HEK293 (cell line): ENCODE measurements around the gene CDC42SE2.

Experiments
- CTCF ChIA-PET: fragments of 350-600 bp; formaldehyde crosslinking; extraction: SDS; loops from one replicate; lab custom pipeline; 2021; ENCODE audit warnings: antibody characterized with exemption; lab: Yijun Ruan, JAX
- POLR2A ChIA-PET: fragments of 300-600 bp; formaldehyde crosslinking; extraction: SDS; loops from one replicate; lab custom pipeline; 2020; ENCODE audit warnings: antibody characterized with exemption, inconsistent platforms; lab: Yijun Ruan, JAX
- H3K27ac ChIP-seq: fragments of 200-500 bp; sonication (Bioruptor generic); 2 replicates; pipeline ENCODE4 v1.5.1; 2014; ENCODE audit warnings: low read depth, low read length, control low read depth, inconsistent platforms; ENCODE audit errors: extremely low read depth
- H3K36me3 ChIP-seq, 2 experiments: fragments of 200-500 bp in 1 of 2; sonication (Bioruptor generic) in 1 of 2; 1 replicate in 1 of 2; 2 replicates in 1 of 2; pipeline ENCODE4 v1.5.1; 2014 to 2017; ENCODE audit warnings: inconsistent platforms in 2 of 2, low read length in 2 of 2; ENCODE audit not compliant: control insufficient read depth in 2 of 2, insufficient read depth in 1 of 2
- H3K4me1 ChIP-seq: fragments of 200-500 bp; sonication (Bioruptor generic); 2 replicates; pipeline ENCODE4 v1.5.1; 2014; ENCODE audit warnings: mild to moderate bottlenecking, low read length, inconsistent platforms; ENCODE audit not compliant: control insufficient read depth, insufficient read depth
- H3K4me3 ChIP-seq: 2 replicates; pipeline ENCODE4 v1.5.1; 2011; ENCODE audit warnings: low read depth, mild to moderate bottlenecking, control low read depth, low read length, moderate library complexity
- H3K9me3 ChIP-seq: fragments of 200-500 bp; sonication (Bioruptor generic); 2 replicates; pipeline ENCODE4 v1.5.1; 2014; ENCODE audit warnings: low read depth, low read length, inconsistent platforms; ENCODE audit not compliant: control insufficient read depth, insufficient read depth
- EGR2 ChIP-seq: fragments of 450-650 bp; formaldehyde crosslinking; IDR thresholded peaks from 2 replicates; pipeline ENCODE4 v1.5.1; 2016; ENCODE audit warnings: low read depth, missing biosample characterization, missing genetic modification characterization
- FEZF1 ChIP-seq: fragments of 450-650 bp; formaldehyde crosslinking; IDR thresholded peaks from 2 replicates; pipeline ENCODE4 v1.5.1; 2016; ENCODE audit warnings: missing biosample characterization, missing genetic modification characterization
- KLF10 ChIP-seq: fragments of 450-650 bp; IDR thresholded peaks from 2 replicates; pipeline ENCODE4 v1.5.1; 2018; ENCODE audit warnings: missing biosample characterization, mild to moderate bottlenecking, missing genetic modification characterization
- KLF16 ChIP-seq: fragments of 450-650 bp; formaldehyde crosslinking; IDR thresholded peaks from 2 replicates; pipeline ENCODE4 v1.5.1; 2017; ENCODE audit warnings: missing biosample characterization, missing genetic modification characterization
- REPIN1 ChIP-seq: fragments of 450-650 bp; formaldehyde crosslinking; IDR thresholded peaks from 2 replicates; pipeline ENCODE4 v1.5.1; 2017; ENCODE audit warnings: missing biosample characterization, missing genetic modification characterization, low read depth
- ZFP3 ChIP-seq: fragments of 450-650 bp; formaldehyde crosslinking; IDR thresholded peaks from 2 replicates; pipeline ENCODE4 v1.5.1; 2016; ENCODE audit warnings: low read depth, missing biosample characterization, missing genetic modification characterization
- ZNF18 ChIP-seq: fragments of 450-650 bp; formaldehyde crosslinking; IDR thresholded peaks from 2 replicates; pipeline ENCODE4 v1.5.1; 2016; ENCODE audit warnings: missing biosample characterization, missing genetic modification characterization
- ZNF214 ChIP-seq: fragments of 450-650 bp; formaldehyde crosslinking; IDR thresholded peaks from 2 replicates; pipeline ENCODE4 v1.5.1; 2017; ENCODE audit warnings: missing biosample characterization, mild to moderate bottlenecking, missing genetic modification characterization, borderline replicate concordance
- ZNF221 ChIP-seq: fragments of 450-650 bp; formaldehyde crosslinking; IDR thresholded peaks from 2 replicates; pipeline ENCODE4 v1.5.1; 2017; ENCODE audit warnings: missing biosample characterization, missing genetic modification characterization, borderline replicate concordance
- ZNF248 ChIP-seq: fragments of 450-650 bp; formaldehyde crosslinking; IDR thresholded peaks from 2 replicates; pipeline ENCODE4 v1.5.1; 2017; ENCODE audit warnings: missing biosample characterization, missing genetic modification characterization
- ZNF26 ChIP-seq: fragments of 450-650 bp; formaldehyde crosslinking; IDR thresholded peaks from 2 replicates; pipeline ENCODE4 v1.5.1; 2016; ENCODE audit warnings: missing biosample characterization, missing genetic modification characterization
- ZNF501 ChIP-seq: fragments of 450-650 bp; formaldehyde crosslinking; IDR thresholded peaks from 2 replicates; pipeline ENCODE4 v1.5.1; 2016; ENCODE audit warnings: missing biosample characterization, missing genetic modification characterization
- ZNF658 ChIP-seq: fragments of 450-650 bp; formaldehyde crosslinking; IDR thresholded peaks from 2 replicates; pipeline ENCODE4; 2016; ENCODE audit warnings: missing biosample characterization, missing genetic modification characterization
- ZNF670 ChIP-seq: fragments of 450-650 bp; formaldehyde crosslinking; IDR thresholded peaks from 2 replicates; pipeline ENCODE4 v1.5.1; 2016; ENCODE audit warnings: missing biosample characterization, missing genetic modification characterization, low read depth
- ZNF777 ChIP-seq: fragments of 450-650 bp; formaldehyde crosslinking; IDR thresholded peaks from 2 replicates; pipeline ENCODE4 v1.5.1; 2017; ENCODE audit warnings: missing biosample characterization, missing genetic modification characterization, borderline replicate concordance
- ZNF792 ChIP-seq: fragments of 450-650 bp; formaldehyde crosslinking; IDR thresholded peaks from 2 replicates; pipeline ENCODE4 v1.5.1; 2016; ENCODE audit warnings: missing biosample characterization, missing genetic modification characterization
- TF ChIP-seq, protein P1 (sequence below): fragments of 450-650 bp; formaldehyde crosslinking; IDR thresholded peaks from 2 replicates; pipeline ENCODE4; 2016; ENCODE audit warnings: missing biosample characterization, missing genetic modification characterization
- TF ChIP-seq, protein P2 (sequence below): fragments of 450-650 bp; formaldehyde crosslinking; IDR thresholded peaks from 2 replicates; pipeline ENCODE4 v1.5.1; 2017; ENCODE audit warnings: missing biosample characterization, missing genetic modification characterization

CDC42SE2 gene

DNA sequence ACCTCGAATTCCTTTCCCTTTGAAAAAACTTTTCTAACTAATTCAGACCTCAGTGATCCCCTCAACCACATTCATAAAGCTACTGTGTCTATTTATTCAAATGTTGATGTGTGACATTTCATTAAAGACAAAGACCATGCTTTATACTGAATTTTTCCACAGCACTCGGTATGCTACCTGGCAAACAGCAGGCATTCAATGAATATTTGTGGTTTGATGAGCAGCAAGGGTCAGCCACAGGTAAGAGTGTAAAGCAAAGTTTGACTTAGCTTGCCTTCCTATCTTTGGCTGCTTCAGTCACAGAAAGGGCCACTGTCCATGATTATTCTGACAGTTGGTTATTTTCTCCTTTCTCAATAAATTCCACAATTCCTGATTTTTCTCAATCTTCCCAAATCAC, 5.1 kb upstream of the CDC42SE2 start:
- TF ChIP-seq ZNF221 (tag by site-specific recombination) (no peak), ZNF26 (tag by site-specific recombination) (peak; percentile 58), ZNF248 (no peak), ZNF792 (tag by site-specific recombination) (no peak)
- H3K9me3 ChIP-seq = no peaks in the 10 kb centered on the region
- no peak overlapping the region for H3K4me3 ChIP-seq
- no peaks in the 10 kb centered on the region; the same call in 1 of the 2 replicates for H3K4me1 ChIP-seq
- no peak overlapping the region for H3K27ac ChIP-seq
- POLR2A ChIA-PET = no interaction called here
- CTCF ChIA-PET = interaction anchor here (0.6 to 1.2 kb wide), 2 partner anchors 123 to 390 kb away, joined by 3 to 4 read pairs; no protein-coding TSS in a partner anchor
- H3K36me3 ChIP-seq = no peaks in the 10 kb centered on the region

- H3K36me3 ChIP-seq = no peaks in the 10 kb centered on the region
- no peak overlapping the region for H3K4me3 ChIP-seq
- ChIA-PET CTCF (interaction anchor here (0.6 to 1.2 kb wide), 4 partner anchors 123 to 1063 kb away, joined by 3 to 4 read pairs (median 3); no protein-coding TSS in a partner anchor), POLR2A (no interaction called here)
- H3K4me1 ChIP-seq = no peaks in the 10 kb centered on the region; the same call in 1 of the 2 replicates
- H3K27ac ChIP-seq = no peak overlapping the region
- no peak for TF ChIP-seq KLF10
- TF ChIP-seq, protein P1, sequence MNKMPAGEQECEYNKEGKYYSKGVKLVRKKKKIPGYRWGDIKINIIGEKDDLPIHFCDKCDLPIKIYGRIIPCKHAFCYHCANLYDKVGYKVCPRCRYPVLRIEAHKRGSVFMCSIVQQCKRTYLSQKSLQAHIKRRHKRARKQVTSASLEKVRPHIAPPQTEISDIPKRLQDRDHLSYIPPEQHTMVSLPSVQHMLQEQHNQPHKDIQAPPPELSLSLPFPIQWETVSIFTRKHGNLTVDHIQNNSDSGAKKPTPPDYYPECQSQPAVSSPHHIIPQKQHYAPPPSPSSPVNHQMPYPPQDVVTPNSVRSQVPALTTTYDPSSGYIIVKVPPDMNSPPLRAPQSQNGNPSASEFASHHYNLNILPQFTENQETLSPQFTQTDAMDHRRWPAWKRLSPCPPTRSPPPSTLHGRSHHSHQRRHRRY (tag by site-specific recombination) = no peak
- TF ChIP-seq ZNF777 (tag by site-specific recombination) = no peak
- no peak for TF ChIP-seq KLF16 (tag by site-specific recombination)
- TF ChIP-seq ZNF214 = no peak
- no peak for TF ChIP-seq ZNF501 (tag by site-specific recombination)
- no peak for TF ChIP-seq ZFP3 (tag by site-specific recombination)
- TF ChIP-seq FEZF1 (tag by site-specific recombination) = no peak
- TF ChIP-seq REPIN1 (tag by site-specific recombination) = no peak
- TF ChIP-seq, protein P2, sequence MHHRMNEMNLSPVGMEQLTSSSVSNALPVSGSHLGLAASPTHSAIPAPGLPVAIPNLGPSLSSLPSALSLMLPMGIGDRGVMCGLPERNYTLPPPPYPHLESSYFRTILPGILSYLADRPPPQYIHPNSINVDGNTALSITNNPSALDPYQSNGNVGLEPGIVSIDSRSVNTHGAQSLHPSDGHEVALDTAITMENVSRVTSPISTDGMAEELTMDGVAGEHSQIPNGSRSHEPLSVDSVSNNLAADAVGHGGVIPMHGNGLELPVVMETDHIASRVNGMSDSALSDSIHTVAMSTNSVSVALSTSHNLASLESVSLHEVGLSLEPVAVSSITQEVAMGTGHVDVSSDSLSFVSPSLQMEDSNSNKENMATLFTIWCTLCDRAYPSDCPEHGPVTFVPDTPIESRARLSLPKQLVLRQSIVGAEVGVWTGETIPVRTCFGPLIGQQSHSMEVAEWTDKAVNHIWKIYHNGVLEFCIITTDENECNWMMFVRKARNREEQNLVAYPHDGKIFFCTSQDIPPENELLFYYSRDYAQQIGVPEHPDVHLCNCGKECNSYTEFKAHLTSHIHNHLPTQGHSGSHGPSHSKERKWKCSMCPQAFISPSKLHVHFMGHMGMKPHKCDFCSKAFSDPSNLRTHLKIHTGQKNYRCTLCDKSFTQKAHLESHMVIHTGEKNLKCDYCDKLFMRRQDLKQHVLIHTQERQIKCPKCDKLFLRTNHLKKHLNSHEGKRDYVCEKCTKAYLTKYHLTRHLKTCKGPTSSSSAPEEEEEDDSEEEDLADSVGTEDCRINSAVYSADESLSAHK (tag by site-specific recombination) = no peak
- TF ChIP-seq ZNF18 (tag by site-specific recombination) = no peak
- TF ChIP-seq ZNF670 (tag by site-specific recombination) = no peak
- no peak for TF ChIP-seq ZNF658
- TF ChIP-seq EGR2 (tag by site-specific recombination) = no peak
- H3K9me3 ChIP-seq = no peaks in the 10 kb centered on the region
Observed at GRCh38 chr5:131259326-131259725, 4.5 kb upstream of the CDC42SE2 start.
